SK-N-SH (cell line): ENCODE data around the gene CEBPZ. TPM values are rescaled to one million over a fixed set of nuclear protein-coding genes. Genes with fewer than 3 reads are reported as not detected.

Source experiments
- CTCF ChIA-PET: fragments of 300-600, 350-600 bp; formaldehyde crosslinking; extraction: SDS; loops from one replicate; lab custom pipeline; 2021; lab: Yijun Ruan, JAX
- POLR2A ChIA-PET: fragments of 350-600 bp; sonication (Branson Sonifier 250); formaldehyde crosslinking; extraction: SDS; loops from one replicate; lab custom pipeline; 2020; ENCODE audit warnings: antibody characterized with exemption, inconsistent platforms; lab: Yijun Ruan, JAX
- DNase-seq: peaks from one replicate; pipeline ENCODE4 v3.0.0; 2012
- H2AFZ ChIP-seq: fragments of 200-600 bp; sonication (generic); 2 replicates; pipeline ENCODE4 v1.8.1; 2016; ENCODE audit warnings: antibody characterized with exemption, mild to moderate bottlenecking, low read depth
- H3F3A ChIP-seq: fragments of 200-600 bp; sonication (generic); replicated peaks from 2 replicates; pipeline ENCODE3; 2016; ENCODE audit warnings: antibody characterized with exemption, mild to moderate bottlenecking; ENCODE audit not compliant: insufficient read depth
- H3K27ac ChIP-seq, 2 experiments: fragments of 200-500 bp in 1 of 2; fragments of 200-600 bp in 1 of 2; sonication (Bioruptor generic) in 1 of 2; sonication (generic), shearing (Covaris generic) in 1 of 2; 2 replicates each; pipeline versions ENCODE4 v1.5.1 to v1.6.1; 2014 to 2016; ENCODE audit warnings: low read depth in 2 of 2, inconsistent platforms in 1 of 2, low read length in 1 of 2, mild to moderate bottlenecking in 1 of 2, mixed read lengths in 1 of 2
- H3K27me3 ChIP-seq: fragments of 200-600 bp; sonication (generic), shearing (Covaris generic); 2 replicates; pipeline ENCODE4 v1.6.1; 2016; ENCODE audit warnings: mixed run types; ENCODE audit not compliant: insufficient read depth
- H3K36me3 ChIP-seq, 2 experiments: fragments of 200-500 bp in 1 of 2; fragments of 200-600 bp in 1 of 2; sonication (Bioruptor generic) in 1 of 2; sonication (generic) in 1 of 2; replicated peaks in 1 of 2; 2 replicates each; pipeline versions ENCODE3 to v1.5.1; 2014 to 2016; ENCODE audit warnings: low read length in 1 of 2, mild to moderate bottlenecking in 1 of 2; ENCODE audit not compliant: insufficient read depth in 2 of 2, control insufficient read depth in 1 of 2
- H3K4me1 ChIP-seq, 2 experiments: fragments of 200-500 bp in 1 of 2; fragments of 200-600 bp in 1 of 2; sonication (Bioruptor generic) in 1 of 2; sonication (generic), shearing (Covaris generic) in 1 of 2; 2 replicates each; pipeline versions ENCODE4 v1.5.1 to v1.6.1; 2014 to 2016; ENCODE audit warnings: low read depth in 1 of 2, low read length in 1 of 2, mixed run types in 1 of 2; ENCODE audit not compliant: insufficient read depth in 2 of 2, control insufficient read depth in 1 of 2
- H3K4me2 ChIP-seq: fragments of 200-600 bp; sonication (generic), shearing (Covaris generic); 2 replicates; pipeline ENCODE4 v1.6.1; 2017; ENCODE audit warnings: mixed run types
- H3K4me3 ChIP-seq, 2 experiments: fragments of 200-500 bp in 1 of 2; fragments of 200-600 bp in 1 of 2; sonication (Bioruptor generic) in 1 of 2; sonication (generic), shearing (Covaris generic) in 1 of 2; 2 replicates each; pipeline versions ENCODE4 v1.5.1 to v1.8.1; 2014 to 2016; ENCODE audit warnings: low read depth in 2 of 2, inconsistent platforms in 1 of 2, low read length in 1 of 2, mild to moderate bottlenecking in 1 of 2, mixed read lengths in 1 of 2, moderate library complexity in 1 of 2
- H3K79me2 ChIP-seq: fragments of 200-600 bp; sonication (generic); 2 replicates; pipeline ENCODE4 v1.8.1; 2017; ENCODE audit warnings: mild to moderate bottlenecking; ENCODE audit not compliant: insufficient read depth
- H3K9ac ChIP-seq: fragments of 200-600 bp; sonication (generic); 2 replicates; pipeline ENCODE4 v1.6.1; 2017; ENCODE audit warnings: mixed run types
- H3K9me2 ChIP-seq: fragments of 200-600 bp; sonication (generic); 2 replicates; pipeline ENCODE4 v1.6.1; 2017; ENCODE audit warnings: mixed run types
- H3K9me3 ChIP-seq: fragments of 200-600 bp; sonication (generic); 2 replicates; pipeline ENCODE4 v1.6.1; 2017; ENCODE audit warnings: mixed run types, mild to moderate bottlenecking, moderate library complexity
- H4K20me1 ChIP-seq: fragments of 200-600 bp; sonication (generic); 2 replicates; pipeline ENCODE4 v1.6.1; 2017; ENCODE audit warnings: mild to moderate bottlenecking, mixed run types; ENCODE audit not compliant: insufficient read depth
- EZH2phosphoT487 ChIP-seq: fragments of 200-600 bp; sonication (generic); IDR thresholded peaks from 2 replicates; pipeline ENCODE4 v1.6.1; 2017; ENCODE audit warnings: low read depth, mixed run types, mild to moderate bottlenecking, antibody characterized with exemption, moderate library complexity, borderline replicate concordance
- MEF2A ChIP-seq: IDR thresholded peaks from 2 replicates; pipeline ENCODE4 v1.4.0; 2012; ENCODE audit warnings: low read depth, borderline replicate concordance
- MXI1 ChIP-seq: IDR thresholded peaks from 2 replicates; pipeline ENCODE4 v1.6.1; 2012; ENCODE audit warnings: mild to moderate bottlenecking, low read depth, low read length, improper control_type of control experiment
- POLR2AphosphoS5 ChIP-seq: IDR thresholded peaks from 2 replicates; pipeline ENCODE4 v1.6.1; 2012; ENCODE audit warnings: low read depth, low read length
- SIN3A ChIP-seq: IDR thresholded peaks from 2 replicates; pipeline ENCODE4 v1.6.1; 2012; ENCODE audit warnings: low read depth, mild to moderate bottlenecking, low read length, moderate library complexity, borderline replicate concordance
- SMC3 ChIP-seq: IDR thresholded peaks from 2 replicates; pipeline ENCODE4 v1.6.1; 2012; ENCODE audit warnings: low read depth, low read length, improper control_type of control experiment
- TEAD4 ChIP-seq: IDR thresholded peaks from 2 replicates; pipeline ENCODE4 v1.4.0; 2012; ENCODE audit warnings: mild to moderate bottlenecking, borderline replicate concordance; ENCODE audit not compliant: insufficient read depth
- WGBS: methylation state at CpG from one replicate; pipeline ENCODE4 v1.1.6; 2017; ENCODE audit warnings: low lambda C conversion rate; 5-methylcytosine and 5-hydroxymethylcytosine counted together
- polyA plus RNA-seq, 3 experiments: library from polyadenylated mRNA; depleted of rRNA; stranded (reverse); fragments of >200 nt; gene quantifications; 2 replicates each; pipeline ENCODE4 v1.2.3, GENCODE V29; 2012
- TF ChIP-seq, protein P1 (sequence below): IDR thresholded peaks from 2 replicates; pipeline ENCODE4 v1.6.1; 2012; ENCODE audit warnings: mild to moderate bottlenecking, low read depth, low read length, moderate library complexity
- TF ChIP-seq, protein P2 (sequence below): IDR thresholded peaks from 2 replicates; pipeline ENCODE4 v1.4.0; 2012; ENCODE audit warnings: low read depth, borderline replicate concordance
- TF ChIP-seq, protein P3 (sequence below): IDR thresholded peaks from 2 replicates; pipeline ENCODE4 v1.4.0; 2012; ENCODE audit warnings: low read depth

CEBPZ gene
- polyA plus RNA-seq, 1 of the 3 experiments (the other 2 are of a cell fraction): 9.7 TPM

DNA sequence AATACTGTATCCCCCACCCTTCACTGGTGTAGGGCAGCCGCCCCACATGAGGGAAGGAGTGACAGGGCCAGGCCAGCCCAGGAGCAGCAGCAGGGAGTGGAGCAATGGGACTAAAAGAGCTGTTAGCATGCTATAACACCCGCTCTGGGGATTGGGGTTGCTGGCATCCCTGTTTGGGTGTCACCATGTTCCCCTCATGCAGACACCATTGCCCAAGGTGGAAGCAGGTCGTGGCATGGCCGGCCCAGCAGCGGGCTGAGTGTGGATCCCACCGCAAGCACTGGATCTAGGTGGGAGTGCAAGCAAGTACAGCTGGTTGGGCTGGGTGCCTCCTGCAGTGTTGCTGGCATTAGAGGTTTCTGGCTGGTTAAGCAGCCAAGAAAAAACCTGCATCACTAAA is 39.6 kb downstream of the CEBPZ start (continued):
- TF ChIP-seq, protein P1, sequence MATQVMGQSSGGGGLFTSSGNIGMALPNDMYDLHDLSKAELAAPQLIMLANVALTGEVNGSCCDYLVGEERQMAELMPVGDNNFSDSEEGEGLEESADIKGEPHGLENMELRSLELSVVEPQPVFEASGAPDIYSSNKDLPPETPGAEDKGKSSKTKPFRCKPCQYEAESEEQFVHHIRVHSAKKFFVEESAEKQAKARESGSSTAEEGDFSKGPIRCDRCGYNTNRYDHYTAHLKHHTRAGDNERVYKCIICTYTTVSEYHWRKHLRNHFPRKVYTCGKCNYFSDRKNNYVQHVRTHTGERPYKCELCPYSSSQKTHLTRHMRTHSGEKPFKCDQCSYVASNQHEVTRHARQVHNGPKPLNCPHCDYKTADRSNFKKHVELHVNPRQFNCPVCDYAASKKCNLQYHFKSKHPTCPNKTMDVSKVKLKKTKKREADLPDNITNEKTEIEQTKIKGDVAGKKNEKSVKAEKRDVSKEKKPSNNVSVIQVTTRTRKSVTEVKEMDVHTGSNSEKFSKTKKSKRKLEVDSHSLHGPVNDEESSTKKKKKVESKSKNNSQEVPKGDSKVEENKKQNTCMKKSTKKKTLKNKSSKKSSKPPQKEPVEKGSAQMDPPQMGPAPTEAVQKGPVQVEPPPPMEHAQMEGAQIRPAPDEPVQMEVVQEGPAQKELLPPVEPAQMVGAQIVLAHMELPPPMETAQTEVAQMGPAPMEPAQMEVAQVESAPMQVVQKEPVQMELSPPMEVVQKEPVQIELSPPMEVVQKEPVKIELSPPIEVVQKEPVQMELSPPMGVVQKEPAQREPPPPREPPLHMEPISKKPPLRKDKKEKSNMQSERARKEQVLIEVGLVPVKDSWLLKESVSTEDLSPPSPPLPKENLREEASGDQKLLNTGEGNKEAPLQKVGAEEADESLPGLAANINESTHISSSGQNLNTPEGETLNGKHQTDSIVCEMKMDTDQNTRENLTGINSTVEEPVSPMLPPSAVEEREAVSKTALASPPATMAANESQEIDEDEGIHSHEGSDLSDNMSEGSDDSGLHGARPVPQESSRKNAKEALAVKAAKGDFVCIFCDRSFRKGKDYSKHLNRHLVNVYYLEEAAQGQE: no peak
- TF ChIP-seq EZH2phosphoT487 (no peak), POLR2AphosphoS5 (no peak), SIN3A (no peak)

DNA sequence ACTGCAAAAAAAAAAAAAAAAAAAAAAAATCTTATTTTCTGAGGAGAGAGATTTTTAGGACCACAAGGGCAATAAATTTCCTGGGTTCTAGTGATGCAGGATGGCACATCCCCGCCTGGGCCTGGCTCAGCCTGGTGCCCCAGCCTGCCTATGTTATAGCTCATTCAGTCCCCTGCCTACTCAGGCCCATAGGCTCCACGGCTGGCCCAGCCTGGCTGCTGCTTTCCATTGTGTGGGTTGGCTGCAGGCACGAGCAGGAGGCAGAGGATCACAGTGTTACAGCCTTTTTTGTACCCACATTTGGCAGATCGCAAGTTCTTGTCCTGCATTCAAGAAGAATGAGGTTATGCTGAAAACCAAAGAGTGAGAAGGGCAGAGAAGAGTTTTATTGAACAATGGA is 40.1 kb downstream of the CEBPZ start:
- H3F3A ChIP-seq: no peaks in the 10 kb centered on the region
- H3K4me3 ChIP-seq: no peak overlapping the region
- no peaks in the 10 kb centered on the region for H3K9me2 ChIP-seq
- no peaks in the 10 kb centered on the region for H3K9me3 ChIP-seq
- 82% methylated on average over 4 of the region's 4 CpGs for WGBS
- H3K36me3 ChIP-seq: no peaks in the 10 kb centered on the region
- CTCF ChIA-PET: interaction anchor here (0.8 to 1.6 kb wide), 4 partner anchors 11 to 96 kb away, joined by 3 to 8 read pairs (median 3); no protein-coding TSS in a partner anchor
- no peak overlapping the region for H3K27ac ChIP-seq
- H2AFZ ChIP-seq: no peak overlapping the region
- no peaks in the 10 kb centered on the region for H3K27me3 ChIP-seq
- peaks cover 0 to 5% of the 10 kb centered on the region in 2 experiments; a peak in 2 of 4 replicates for H3K4me1 ChIP-seq
- no peaks in the 10 kb centered on the region for H4K20me1 ChIP-seq
- no peak overlapping the region for H3K9ac ChIP-seq
- TF ChIP-seq SMC3: no peak
- TF ChIP-seq, protein P2, sequence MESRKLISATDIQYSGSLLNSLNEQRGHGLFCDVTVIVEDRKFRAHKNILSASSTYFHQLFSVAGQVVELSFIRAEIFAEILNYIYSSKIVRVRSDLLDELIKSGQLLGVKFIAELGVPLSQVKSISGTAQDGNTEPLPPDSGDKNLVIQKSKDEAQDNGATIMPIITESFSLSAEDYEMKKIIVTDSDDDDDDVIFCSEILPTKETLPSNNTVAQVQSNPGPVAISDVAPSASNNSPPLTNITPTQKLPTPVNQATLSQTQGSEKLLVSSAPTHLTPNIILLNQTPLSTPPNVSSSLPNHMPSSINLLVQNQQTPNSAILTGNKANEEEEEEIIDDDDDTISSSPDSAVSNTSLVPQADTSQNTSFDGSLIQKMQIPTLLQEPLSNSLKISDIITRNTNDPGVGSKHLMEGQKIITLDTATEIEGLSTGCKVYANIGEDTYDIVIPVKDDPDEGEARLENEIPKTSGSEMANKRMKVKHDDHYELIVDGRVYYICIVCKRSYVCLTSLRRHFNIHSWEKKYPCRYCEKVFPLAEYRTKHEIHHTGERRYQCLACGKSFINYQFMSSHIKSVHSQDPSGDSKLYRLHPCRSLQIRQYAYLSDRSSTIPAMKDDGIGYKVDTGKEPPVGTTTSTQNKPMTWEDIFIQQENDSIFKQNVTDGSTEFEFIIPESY: no peak
- no peak for TF ChIP-seq TEAD4
- TF ChIP-seq MEF2A: no peak
- TF ChIP-seq, protein P3, sequence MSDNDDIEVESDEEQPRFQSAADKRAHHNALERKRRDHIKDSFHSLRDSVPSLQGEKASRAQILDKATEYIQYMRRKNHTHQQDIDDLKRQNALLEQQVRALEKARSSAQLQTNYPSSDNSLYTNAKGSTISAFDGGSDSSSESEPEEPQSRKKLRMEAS: no peak
- TF ChIP-seq MXI1: no peak
- TF ChIP-seq, protein P1: no peak
- DNase-seq: no peak
- no peaks in the 10 kb centered on the region for H3K79me2 ChIP-seq
- POLR2A ChIA-PET: no interaction called here
- H3K4me2 ChIP-seq: no peak overlapping the region
